ENCODE data around the gene CDS2. TPM values are rescaled to one million over a fixed set of nuclear protein-coding genes. Genes with fewer than 3 reads are reported as not detected.

The CDS2 gene
- total RNA-seq, 1 experiment from 2014 or later: 49.1 TPM

- Mint-ChIP-seq H3K4me1 (peaks cover 43% of the 10 kb centered on the region), H3K36me3 (peaks cover 31% of the 10 kb centered on the region), H3K4me3 (no peak overlapping the region), H3K27ac (peak overlapping the region; percentile 11), H3K27me3 (ENCODE audit: low read depth) (no peaks in the 10 kb centered on the region), H3K9me3 (no peaks in the 10 kb centered on the region)
- ATAC-seq (no peak), DNase-seq (ENCODE audit: low spot score) (no peak)
- TF ChIP-seq USF2 (CRISPR knock-in tag; IDR thresholded peaks at IDR 0.05) (no peak), RELA (CRISPR knock-in tag; IDR thresholded peaks at IDR 0.05; ENCODE audit: borderline replicate concordance) (no peak)
- ChIA-PET POLR2A (no interaction called here), CTCF (interaction anchor here (1.2 to 6.9 kb wide), 4 partner anchors 14 to 51 kb away, joined by 3 to 45 read pairs (median 17); partner anchors contain the start of gene CDS2)
Observed at GRCh38 chr20:5178046-5178445, 51.2 kb downstream of the CDS2 start.

- POLR2A ChIA-PET: no interaction called here
- no peak for ATAC-seq
- TF ChIP-seq SMAD3 (CRISPR knock-in tag; IDR thresholded peaks at IDR 0.05; ENCODE audit: borderline replicate concordance) (no peak), CDX4 (CRISPR knock-in tag; IDR thresholded peaks at IDR 0.05; ENCODE audit: borderline replicate concordance) (no peak), SP1 (CRISPR knock-in tag; conservative IDR thresholded peaks at IDR 0.05) (no peak)
- Mint-ChIP-seq H3K27me3 (ENCODE audit: low read depth) (no peaks in the 10 kb centered on the region), H3K4me1 (peaks cover 35% of the 10 kb centered on the region), H3K9me3 (no peaks in the 10 kb centered on the region), H3K27ac (no peak overlapping the region), H3K36me3 (peaks cover 39% of the 10 kb centered on the region), H3K4me3 (no peak overlapping the region)
- DNase-seq (ENCODE audit: low spot score): no peak
- CTCF ChIA-PET: interaction anchor here (0.8 to 4.7 kb wide), 2 partner anchors 12 to 54 kb away, joined by 3 to 30 read pairs; partner anchors contain the start of gene CDS2
Observed at GRCh38 chr20:5180421-5180820, 53.6 kb downstream of the CDS2 start.

- TF ChIP-seq PREB (CRISPR knock-in tag; IDR thresholded peaks at IDR 0.05; ENCODE audit: borderline replicate concordance) (no peak), KAT7 (CRISPR knock-in tag; IDR thresholded peaks at IDR 0.05; ENCODE audit: borderline replicate concordance) (no peak), TEAD1 (CRISPR knock-in tag; IDR thresholded peaks at IDR 0.05) (no peak), ZNF263 (CRISPR knock-in tag; IDR thresholded peaks at IDR 0.05; ENCODE audit: low read depth) (no peak), ZNF219 (CRISPR knock-in tag; IDR thresholded peaks at IDR 0.05; ENCODE audit: borderline replicate concordance) (no peak), NFYB (CRISPR knock-in tag; conservative IDR thresholded peaks at IDR 0.05; ENCODE audit: low read depth) (no peak), ZNF416 (CRISPR knock-in tag; IDR thresholded peaks at IDR 0.05) (no peak), IRF2 (CRISPR knock-in tag; IDR thresholded peaks at IDR 0.05; ENCODE audit: borderline replicate concordance, low read depth) (no peak), ZNF423 (CRISPR knock-in tag; IDR thresholded peaks at IDR 0.05) (no peak), EMX1 (CRISPR knock-in tag; IDR thresholded peaks at IDR 0.05) (no peak), MAX (CRISPR knock-in tag; IDR thresholded peaks at IDR 0.05) (no peak), ATF1 (CRISPR knock-in tag; IDR thresholded peaks at IDR 0.05) (no peak), JUN (CRISPR knock-in tag; IDR thresholded peaks at IDR 0.05) (no peak), SMAD3 (CRISPR knock-in tag; IDR thresholded peaks at IDR 0.05; ENCODE audit: borderline replicate concordance) (no peak), ZNF317 (CRISPR knock-in tag; IDR thresholded peaks at IDR 0.05; ENCODE audit: borderline replicate concordance, low read depth) (no peak)
- peaks cover 30% of the 10 kb centered on the region for H3K4me1 Mint-ChIP-seq
- H3K27ac Mint-ChIP-seq: no peak overlapping the region
- ChIA-PET POLR2A (interaction anchor here (0.6 kb wide), 1 partner anchor 417 kb away, joined by 4 read pairs; no protein-coding TSS in a partner anchor), CTCF (interaction anchor here (4.7 kb wide), 1 partner anchor 54 kb away, joined by 30 read pairs; the partner anchor contains the start of gene CDS2)
- peaks cover 39% of the 10 kb centered on the region for H3K36me3 Mint-ChIP-seq
- ATAC-seq (no peak), DNase-seq (ENCODE audit: low spot score) (no peak)
- no peaks in the 10 kb centered on the region for H3K9me3 Mint-ChIP-seq
- H3K27me3 Mint-ChIP-seq (ENCODE audit: low read depth): no peaks in the 10 kb centered on the region
- H3K4me3 Mint-ChIP-seq: no peak overlapping the region
Observed at GRCh38 chr20:5180933-5181332, 54.1 kb downstream of the CDS2 start.
